BLaER1 (cell line): ENCODE data around the gene PDE9A.

Experiments
- H3K27ac ChIP-seq: shearing (Covaris generic); formaldehyde crosslinking; 2 replicates; pipeline ENCODE4 v1.8.1; 2022
- H3K27me3 ChIP-seq: shearing (Covaris generic); formaldehyde crosslinking; 2 replicates; pipeline ENCODE4 v1.8.1; 2022
- H3K36me3 ChIP-seq: shearing (Covaris generic); formaldehyde crosslinking; 2 replicates; pipeline ENCODE4 v1.8.1; 2022
- H3K4me1 ChIP-seq: shearing (Covaris generic); formaldehyde crosslinking; 2 replicates; pipeline ENCODE4 v1.8.1; 2022
- H3K4me2 ChIP-seq: shearing (Covaris generic); formaldehyde crosslinking; 2 replicates; pipeline ENCODE4 v1.8.1; 2022
- H3K4me3 ChIP-seq: shearing (Covaris generic); formaldehyde crosslinking; 2 replicates; pipeline ENCODE4 v1.8.1; 2022
- H3K9ac ChIP-seq: shearing (Covaris generic); formaldehyde crosslinking; 2 replicates; pipeline ENCODE4 v1.8.1; 2022
- H3K9me3 ChIP-seq: shearing (Covaris generic); formaldehyde crosslinking; 2 replicates; pipeline ENCODE4 v1.8.1; 2022
- H4K20me1 ChIP-seq: shearing (Covaris generic); formaldehyde crosslinking; 2 replicates; pipeline ENCODE4 v1.8.1; 2022
- Cebpa-rat ChIP-seq: shearing (Covaris generic); IDR thresholded peaks from 2 replicates; pipeline ENCODE4 v1.8.1; 2022

PDE9A gene

GRCh38 chr21:42734323-42734971 lies 81.0 kb downstream of the PDE9A start:
- Histone ChIP-seq H3K4me3 (no peak overlapping the region), H3K27ac (peak overlapping the region; percentile 48; the same call in 1 of the 2 replicates), H3K9ac (peak overlapping the region; percentile 38; the same call in 1 of the 2 replicates), H3K9me3 (no peaks in the 10 kb centered on the region), H3K4me1 (peaks cover 56% of the 10 kb centered on the region), H4K20me1 (no peaks in the 10 kb centered on the region), H3K36me3 (no peaks in the 10 kb centered on the region), H3K27me3 (no peaks in the 10 kb centered on the region), H3K4me2 (peak overlapping the region; percentile 81)
- TF ChIP-seq Cebpa-rat: no peak

GRCh38 chr21:42735061-42735460 lies 81.6 kb downstream of the PDE9A start:
- no peak for TF ChIP-seq Cebpa-rat
- H3K27me3 ChIP-seq: no peaks in the 10 kb centered on the region
- H3K9ac ChIP-seq: peak overlapping the region; percentile 38; the same call in 1 of the 2 replicates
- peaks cover 56% of the 10 kb centered on the region for H3K4me1 ChIP-seq
- no peaks in the 10 kb centered on the region for H3K36me3 ChIP-seq
- no peak overlapping the region for H3K4me3 ChIP-seq
- no peaks in the 10 kb centered on the region for H3K9me3 ChIP-seq
- peak overlapping the region; percentile 48; the same call in 1 of the 2 replicates for H3K27ac ChIP-seq
- peak overlapping the region; percentile 81 for H3K4me2 ChIP-seq
- H4K20me1 ChIP-seq: no peaks in the 10 kb centered on the region

- no peak overlapping the region for H3K4me3 ChIP-seq
- no peaks in the 10 kb centered on the region for H3K27me3 ChIP-seq
- H3K9me3 ChIP-seq: no peaks in the 10 kb centered on the region
- H3K27ac ChIP-seq: no peak overlapping the region
- no peaks in the 10 kb centered on the region for H3K36me3 ChIP-seq
- H3K4me2 ChIP-seq: no peak overlapping the region
- peaks cover 56% of the 10 kb centered on the region for H3K4me1 ChIP-seq
- no peak overlapping the region for H3K9ac ChIP-seq
- H4K20me1 ChIP-seq: no peaks in the 10 kb centered on the region
- no peak for TF ChIP-seq Cebpa-rat
Observed at GRCh38 chr21:42735944-42736343, 82.5 kb downstream of the PDE9A start.

GRCh38 chr21:42736646-42737350 lies 83.4 kb downstream of the PDE9A start:
- H3K4me3 ChIP-seq: no peak overlapping the region
- H3K27ac ChIP-seq: no peak overlapping the region
- no peaks in the 10 kb centered on the region for H3K9me3 ChIP-seq
- no peaks in the 10 kb centered on the region for H4K20me1 ChIP-seq
- 0 out of 2 replicates have a peak overlapping the region, but pooled peaks have one; percentile 71 for H3K4me2 ChIP-seq
- H3K36me3 ChIP-seq: no peaks in the 10 kb centered on the region
- peaks cover 56% of the 10 kb centered on the region for H3K4me1 ChIP-seq
- TF ChIP-seq Cebpa-rat: no peak
- no peaks in the 10 kb centered on the region for H3K27me3 ChIP-seq
- no peak overlapping the region for H3K9ac ChIP-seq

GRCh38 chr21:42737951-42738590 lies 84.7 kb downstream of the PDE9A start:
- TF ChIP-seq Cebpa-rat: no peak
- no peak overlapping the region for H3K4me3 ChIP-seq
- H4K20me1 ChIP-seq: no peaks in the 10 kb centered on the region
- peaks cover 54% of the 10 kb centered on the region for H3K4me1 ChIP-seq
- no peaks in the 10 kb centered on the region for H3K9me3 ChIP-seq
- H3K27ac ChIP-seq: peak overlapping the region; percentile 88
- H3K9ac ChIP-seq: peak overlapping the region; percentile 70
- peak overlapping the region; percentile 71 for H3K4me2 ChIP-seq
- no peaks in the 10 kb centered on the region for H3K27me3 ChIP-seq
- no peaks in the 10 kb centered on the region for H3K36me3 ChIP-seq

- Histone ChIP-seq H3K27ac (peak overlapping the region; percentile 88), H3K27me3 (no peaks in the 10 kb centered on the region), H4K20me1 (no peaks in the 10 kb centered on the region), H3K4me3 (no peak overlapping the region), H3K4me1 (peaks cover 48% of the 10 kb centered on the region), H3K9ac (0 out of 2 replicates have a peak overlapping the region, but pooled peaks have one; percentile 70), H3K36me3 (no peaks in the 10 kb centered on the region), H3K4me2 (peak overlapping the region; percentile 71), H3K9me3 (no peaks in the 10 kb centered on the region)
- TF ChIP-seq Cebpa-rat: no peak
Observed at GRCh38 chr21:42739061-42739931, 85.9 kb downstream of the PDE9A start.

- no peaks in the 10 kb centered on the region for H3K9me3 ChIP-seq
- peaks cover 48% of the 10 kb centered on the region for H3K4me1 ChIP-seq
- H3K27me3 ChIP-seq: no peaks in the 10 kb centered on the region
- no peaks in the 10 kb centered on the region for H3K36me3 ChIP-seq
- no peak overlapping the region for H3K4me3 ChIP-seq
- H4K20me1 ChIP-seq: no peaks in the 10 kb centered on the region
- no peak overlapping the region for H3K4me2 ChIP-seq
- no peak overlapping the region for H3K9ac ChIP-seq
- TF ChIP-seq Cebpa-rat: no peak
- H3K27ac ChIP-seq: no peak overlapping the region
Observed at GRCh38 chr21:42740405-42740909, 87.0 kb downstream of the PDE9A start.

- Histone ChIP-seq H3K27me3 (no peaks in the 10 kb centered on the region), H3K4me2 (no peak overlapping the region), H3K4me1 (peaks cover 50% of the 10 kb centered on the region), H3K36me3 (no peaks in the 10 kb centered on the region), H4K20me1 (no peaks in the 10 kb centered on the region), H3K9ac (no peak overlapping the region), H3K4me3 (no peak overlapping the region), H3K9me3 (no peaks in the 10 kb centered on the region), H3K27ac (no peak overlapping the region)
- TF ChIP-seq Cebpa-rat: no peak
Observed at GRCh38 chr21:42741066-42741465, 87.6 kb downstream of the PDE9A start.
